Measurements from ENCODE around the gene RBM12.
A peak's percentile ranks its signal among the peaks of the same experiment; 100 is the strongest.

Gene RBM12

DNA sequence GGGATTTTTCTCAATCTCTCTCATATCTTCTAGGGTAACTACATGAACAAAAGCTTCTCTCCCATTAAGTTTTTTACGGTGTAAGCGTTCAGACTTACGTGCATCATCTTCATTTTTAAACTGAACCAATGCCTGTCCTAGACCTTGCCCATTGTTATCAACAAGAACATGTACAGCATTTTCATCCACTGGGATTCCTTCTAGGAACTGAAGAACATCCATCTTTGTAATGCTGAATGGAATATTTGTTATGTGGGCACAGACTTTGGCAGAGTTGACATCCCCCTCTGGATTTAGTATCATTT is 11.3 kb downstream of the RBM12 start:
- no peaks in the 10 kb centered on the region for H3K9me3 Mint-ChIP-seq
- peaks cover 9 to 30% of the 10 kb centered on the region in 2 donors for H3K4me1 Mint-ChIP-seq
- H3K27me3 Mint-ChIP-seq, result no peaks in the 10 kb centered on the region
- no peak overlapping the region for H3K27ac Mint-ChIP-seq
- ATAC-seq (replicated peaks), result no peak
- DNase-seq, result no peak
- no peak overlapping the region for H3K4me3 Mint-ChIP-seq
- H3K36me3 Mint-ChIP-seq, result peaks cover 6 to 15% of the 10 kb centered on the region in 2 donors

DNA sequence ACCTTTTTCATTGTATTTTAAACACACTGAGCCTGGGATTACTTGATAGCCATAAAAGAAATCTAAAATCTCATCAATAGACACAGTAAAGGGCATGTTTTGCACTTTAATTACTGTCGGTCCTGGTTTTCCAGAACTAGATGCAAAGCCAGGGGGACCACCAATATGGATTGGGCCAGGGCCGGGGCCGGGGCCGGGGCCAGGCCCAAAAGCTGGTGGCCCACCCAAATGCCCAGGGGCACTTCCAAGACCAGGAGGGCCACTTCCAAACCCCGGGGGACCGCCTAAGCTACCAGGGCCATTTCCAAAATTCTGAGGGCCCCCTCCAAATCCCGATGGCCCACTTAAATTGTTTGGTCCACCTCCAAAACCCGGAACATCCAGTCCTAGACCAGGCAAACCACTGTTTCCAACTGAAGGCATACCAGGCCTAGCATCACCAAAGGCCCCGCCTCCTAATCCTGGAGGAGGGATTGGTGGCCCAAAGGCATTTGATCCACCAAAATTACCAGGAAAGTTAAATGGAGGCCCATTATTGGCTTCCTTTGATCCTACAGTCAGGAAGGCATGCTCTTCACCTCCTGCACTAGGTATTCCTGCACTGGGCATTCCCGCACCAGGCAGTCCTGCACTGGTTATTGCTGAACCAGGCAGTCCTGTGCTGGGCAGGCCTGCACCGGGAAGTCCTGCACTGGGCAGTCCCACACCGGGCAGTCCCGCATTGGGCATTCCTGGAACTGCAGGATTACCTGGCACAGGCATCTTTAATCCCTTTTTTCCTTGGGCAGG is 11.9 kb downstream of the RBM12 start:
- no peak overlapping the region for H3K27ac Mint-ChIP-seq
- no peak for ATAC-seq (replicated peaks)
- no peak for DNase-seq
- H3K4me3 Mint-ChIP-seq, result no peak overlapping the region
- H3K9me3 Mint-ChIP-seq, result no peaks in the 10 kb centered on the region
- peaks cover 10 to 32% of the 10 kb centered on the region in 2 donors for H3K4me1 Mint-ChIP-seq
- H3K27me3 Mint-ChIP-seq, result no peaks in the 10 kb centered on the region
- H3K36me3 Mint-ChIP-seq, result peaks cover 6 to 16% of the 10 kb centered on the region in 2 donors

DNA sequence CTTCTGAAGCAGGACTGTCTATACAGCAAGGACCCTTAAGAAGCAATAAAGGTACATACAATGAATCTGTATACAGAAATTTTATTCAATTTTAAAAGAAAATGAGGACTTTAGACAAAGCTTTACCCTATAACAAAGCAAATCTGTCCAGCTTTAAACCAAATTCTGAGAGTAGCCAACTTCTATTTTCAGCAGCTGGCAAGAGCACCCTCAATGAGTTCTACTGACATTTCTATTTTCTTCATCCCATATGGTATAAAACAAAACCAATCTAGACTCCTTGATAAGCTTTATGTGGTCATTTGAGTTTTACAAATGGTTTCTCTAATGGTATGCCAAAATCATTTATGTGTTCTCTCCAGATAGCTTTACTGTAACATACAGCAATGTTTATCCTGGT is 12.7 kb downstream of the RBM12 start:
- Mint-ChIP-seq H3K27ac (no peak overlapping the region), H3K4me3 (no peak overlapping the region), H3K27me3 (no peaks in the 10 kb centered on the region), H3K4me1 (peaks cover 10 to 25% of the 10 kb centered on the region in 2 donors), H3K36me3 (peaks cover 1 to 15% of the 10 kb centered on the region in 2 donors), H3K9me3 (no peaks in the 10 kb centered on the region)
- no peak for DNase-seq
- ATAC-seq (replicated peaks), result no peak

DNA sequence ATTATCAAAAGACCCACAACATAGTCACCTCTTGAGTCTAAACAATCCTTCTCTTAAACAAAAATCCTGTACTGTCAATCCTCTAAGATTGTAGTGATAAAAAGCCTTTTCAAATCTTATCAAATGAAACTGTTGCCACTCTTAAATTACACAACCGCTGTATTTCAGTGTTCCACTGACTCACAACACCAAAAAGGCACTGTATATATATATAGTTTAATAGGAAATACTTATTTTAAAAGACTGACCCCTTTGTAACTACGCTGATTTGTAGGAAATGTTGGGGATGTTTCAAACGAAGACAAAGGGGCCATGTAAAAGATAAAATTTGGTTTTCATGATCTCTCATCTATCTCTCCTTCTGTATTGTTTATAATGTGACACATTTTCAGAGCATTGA is 14.1 kb downstream of the RBM12 start:
- ATAC-seq (replicated peaks) (no peak), DNase-seq (no peak)
- peaks cover 15 to 35% of the 10 kb centered on the region in 2 donors for H3K4me1 Mint-ChIP-seq
- no peak overlapping the region for H3K4me3 Mint-ChIP-seq
- no peaks in the 10 kb centered on the region for H3K9me3 Mint-ChIP-seq
- no peaks in the 10 kb centered on the region for H3K27me3 Mint-ChIP-seq
- H3K27ac Mint-ChIP-seq, result no peak overlapping the region
- peaks cover 1 to 19% of the 10 kb centered on the region in 2 donors for H3K36me3 Mint-ChIP-seq

DNA sequence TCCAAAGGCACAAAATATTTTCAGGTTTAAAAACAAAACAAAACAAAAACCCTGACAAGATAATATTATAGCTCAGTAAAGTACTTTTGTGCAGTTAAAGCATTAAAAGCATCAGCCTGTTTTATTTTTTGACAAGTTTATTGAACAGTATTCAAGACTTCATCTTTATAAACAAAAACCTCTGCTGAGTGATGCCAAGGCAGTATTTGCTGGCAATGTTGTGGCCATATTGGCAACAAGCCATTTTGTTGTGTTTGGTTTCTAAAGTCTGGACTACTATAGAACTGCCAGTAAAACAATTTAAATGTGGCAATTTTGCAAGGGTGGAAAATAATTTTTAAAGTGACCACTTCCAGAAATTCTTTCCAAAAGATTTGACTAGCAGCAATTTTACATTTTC is 15.9 kb downstream of the RBM12 start:
- H3K4me1 Mint-ChIP-seq, result peaks cover 23 to 49% of the 10 kb centered on the region in 2 donors
- H3K27me3 Mint-ChIP-seq, result no peaks in the 10 kb centered on the region
- no peak overlapping the region for H3K4me3 Mint-ChIP-seq
- H3K27ac Mint-ChIP-seq, result no peak overlapping the region
- no peak for DNase-seq
- no peaks in the 10 kb centered on the region for H3K9me3 Mint-ChIP-seq
- ATAC-seq (replicated peaks), result no peak
- peaks cover 1 to 32% of the 10 kb centered on the region in 2 donors for H3K36me3 Mint-ChIP-seq

DNA sequence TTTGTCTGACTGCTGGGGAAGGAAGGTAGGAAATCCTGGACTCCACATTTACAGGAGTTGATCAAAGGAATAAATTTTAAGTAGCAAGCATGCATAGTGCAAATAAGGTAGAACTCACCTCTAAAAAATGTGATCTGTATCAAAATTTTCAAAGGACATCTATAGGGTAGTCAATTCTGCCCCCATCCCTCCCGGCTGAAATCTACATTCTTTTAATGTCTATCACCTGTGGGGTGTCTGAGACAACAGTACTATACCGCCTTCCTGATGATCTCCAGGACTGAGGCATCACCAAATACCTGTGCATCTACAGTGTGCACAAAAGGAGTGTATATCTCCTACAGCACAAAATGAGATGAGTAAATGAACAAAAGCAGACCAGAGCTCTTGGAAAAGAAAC is 19.9 kb downstream of the RBM12 start:
- no peaks in the 10 kb centered on the region for H3K9me3 Mint-ChIP-seq

DNA sequence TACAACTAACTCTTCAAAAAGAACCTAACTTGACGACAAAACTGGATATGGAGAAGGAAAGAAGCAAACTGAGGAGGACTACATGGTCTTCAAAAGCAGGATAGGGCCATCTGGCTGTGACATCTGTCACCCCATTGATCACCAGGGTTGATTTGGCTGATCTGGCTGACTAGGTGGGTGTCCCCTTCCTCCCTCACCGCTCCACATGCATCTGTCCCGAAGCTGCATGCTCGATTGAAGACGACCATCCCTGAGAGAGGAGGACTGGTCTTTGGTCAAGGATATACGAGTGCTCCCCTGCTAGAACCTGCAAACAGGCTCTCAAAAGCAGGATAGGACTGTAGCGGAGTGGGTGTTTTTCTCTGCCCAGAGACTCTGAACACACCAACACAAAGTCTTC is 21.7 kb downstream of the RBM12 start:
- no peak overlapping the region for H3K4me3 Mint-ChIP-seq
- H3K27me3 Mint-ChIP-seq, result no peaks in the 10 kb centered on the region
- peak overlapping the region; percentile 31 for H3K27ac Mint-ChIP-seq
- H3K4me1 Mint-ChIP-seq, result peaks cover 43 to 68% of the 10 kb centered on the region in 2 donors
- H3K36me3 Mint-ChIP-seq, result peaks cover 16 to 55% of the 10 kb centered on the region in 2 donors
- no peak for DNase-seq
- H3K9me3 Mint-ChIP-seq, result no peaks in the 10 kb centered on the region
- ATAC-seq (replicated peaks), result no peak

More for the DNA sequence above, 19.9 kb downstream of the RBM12 start:
- no peak for DNase-seq
- Mint-ChIP-seq H3K4me3 (no peak overlapping the region), H3K27ac (no peak overlapping the region), H3K4me1 (peaks cover 40 to 79% of the 10 kb centered on the region in 2 donors), H3K27me3 (no peaks in the 10 kb centered on the region), H3K36me3 (peaks cover 14 to 57% of the 10 kb centered on the region in 2 donors)
- no peak for ATAC-seq (replicated peaks)

DNA sequence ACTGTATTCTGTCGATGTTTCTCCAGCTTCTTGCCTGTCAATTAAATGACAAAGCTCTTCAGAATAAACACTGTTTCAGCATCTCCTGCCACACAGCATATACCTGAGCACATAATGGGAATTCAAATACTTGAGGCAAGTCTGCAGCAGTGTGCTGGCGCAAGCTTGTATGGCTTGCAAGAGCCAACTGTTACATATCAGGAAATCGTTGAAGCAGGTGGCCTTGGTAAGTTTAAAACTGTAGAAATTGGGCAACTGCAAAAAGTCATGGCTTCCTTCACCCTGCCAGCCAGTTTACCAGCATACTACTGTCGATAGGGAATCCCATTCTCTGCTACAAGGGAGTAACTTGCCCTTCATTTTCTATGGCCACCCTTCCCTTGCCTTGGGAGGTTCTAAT is 23.0 kb downstream of the RBM12 start:
- Mint-ChIP-seq H3K9me3 (no peaks in the 10 kb centered on the region), H3K27ac (peak overlapping the region; percentile 14), H3K4me3 (no peak overlapping the region), H3K27me3 (no peaks in the 10 kb centered on the region), H3K4me1 (peaks cover 46 to 81% of the 10 kb centered on the region in 2 donors), H3K36me3 (peaks cover 17 to 58% of the 10 kb centered on the region in 2 donors)
- ATAC-seq (replicated peaks) (no peak), DNase-seq (no peak)

DNA sequence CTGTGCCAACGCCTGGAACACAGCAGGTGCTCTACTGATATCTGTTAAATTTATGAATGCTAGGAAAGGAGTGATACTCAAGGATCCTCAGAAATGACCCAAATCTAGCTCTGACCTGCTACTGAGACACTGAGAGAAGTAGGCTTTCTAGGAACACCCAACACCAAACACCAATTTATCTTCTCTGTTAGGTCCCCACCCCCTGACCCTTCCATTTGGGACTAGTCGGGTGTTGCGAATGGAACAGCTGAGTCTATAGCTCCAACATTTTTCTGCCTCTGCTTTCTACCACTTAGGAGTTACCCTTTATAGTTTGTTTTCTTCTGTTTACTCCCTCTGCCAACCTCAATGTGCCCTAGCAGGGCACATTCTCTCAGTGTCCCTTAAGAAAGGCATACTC is 24.0 kb downstream of the RBM12 start:
- H3K27me3 Mint-ChIP-seq, result no peaks in the 10 kb centered on the region
- H3K27ac Mint-ChIP-seq, result peak overlapping the region; percentile 81
- no peak overlapping the region for H3K4me3 Mint-ChIP-seq
- H3K4me1 Mint-ChIP-seq, result peaks cover 46 to 81% of the 10 kb centered on the region in 2 donors
- H3K36me3 Mint-ChIP-seq, result peaks cover 22 to 58% of the 10 kb centered on the region in 2 donors
- DNase-seq (no peak), ATAC-seq (replicated peaks) (no peak)
- no peaks in the 10 kb centered on the region for H3K9me3 Mint-ChIP-seq

DNA sequence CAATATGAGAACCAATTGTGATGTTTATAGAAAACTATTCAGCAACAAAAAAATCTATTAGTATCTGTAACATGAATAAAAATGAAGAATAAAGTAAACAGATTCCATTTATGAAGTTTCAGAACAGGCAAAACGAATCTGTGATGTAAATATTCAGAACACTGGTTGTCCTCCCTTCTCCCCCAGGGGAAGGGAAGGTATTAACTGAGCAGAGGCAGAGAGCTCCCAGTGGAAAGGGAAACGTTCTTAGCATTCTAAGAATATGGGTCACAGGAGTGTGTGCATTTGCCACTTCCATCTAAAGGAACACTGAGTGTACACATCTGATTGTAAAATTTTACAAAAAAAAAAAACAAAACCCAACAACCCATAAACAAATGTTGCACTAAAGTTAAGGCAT is 25.9 kb downstream of the RBM12 start:
- Mint-ChIP-seq H3K4me3 (no peak overlapping the region), H3K27ac (no peak overlapping the region), H3K27me3 (no peaks in the 10 kb centered on the region), H3K36me3 (peaks cover 26 to 56% of the 10 kb centered on the region in 2 donors), H3K9me3 (no peaks in the 10 kb centered on the region), H3K4me1 (peaks cover 42 to 77% of the 10 kb centered on the region in 2 donors)
- no peak for ATAC-seq (replicated peaks)
- DNase-seq, result no peak

DNA sequence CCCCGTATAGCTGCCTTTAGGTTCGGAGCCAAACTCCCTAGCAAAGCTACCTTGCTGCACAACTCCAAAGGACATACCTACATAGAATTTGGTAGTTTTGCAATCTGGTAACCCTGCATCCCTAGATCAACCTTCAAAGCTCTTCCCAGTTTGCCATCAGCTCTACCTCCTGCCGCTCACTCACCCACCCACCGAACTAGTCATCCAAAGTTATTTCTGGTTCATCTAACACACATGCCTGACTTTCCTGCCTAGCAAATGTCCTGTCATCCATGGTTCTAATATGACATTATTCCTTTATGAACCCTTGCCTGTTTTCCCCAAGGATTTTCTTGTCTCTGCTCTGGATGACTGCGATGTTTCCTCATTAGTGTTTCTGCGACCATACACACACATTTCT is 27.4 kb downstream of the RBM12 start:
- Mint-ChIP-seq H3K27ac (no peak overlapping the region), H3K4me1 (peaks cover 33 to 69% of the 10 kb centered on the region in 2 donors), H3K9me3 (no peaks in the 10 kb centered on the region), H3K36me3 (peaks cover 37 to 54% of the 10 kb centered on the region in 2 donors), H3K4me3 (no peak overlapping the region), H3K27me3 (no peaks in the 10 kb centered on the region)
- ATAC-seq (replicated peaks) (no peak), DNase-seq (no peak)

DNA sequence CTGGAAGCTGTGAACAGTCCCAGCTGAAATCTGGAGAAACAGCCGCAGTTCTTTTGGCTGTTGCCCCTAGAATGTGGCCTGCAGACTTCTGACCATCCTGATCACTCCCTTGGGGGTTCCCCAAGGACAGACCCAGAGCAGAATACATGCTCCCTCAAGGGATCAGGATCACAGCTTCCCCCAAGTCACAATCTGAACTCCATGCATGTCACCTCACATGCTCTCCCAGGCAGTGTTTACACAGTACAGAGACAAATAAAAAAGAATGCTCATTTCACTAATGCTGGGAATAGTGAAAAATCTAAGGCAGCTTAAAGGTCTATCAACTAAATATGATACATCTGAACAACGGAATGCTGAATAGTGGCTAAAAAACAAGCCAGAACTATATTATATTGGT is 28.6 kb downstream of the RBM12 start:
- Mint-ChIP-seq H3K9me3 (no peaks in the 10 kb centered on the region), H3K4me1 (peaks cover 28 to 59% of the 10 kb centered on the region in 2 donors), H3K36me3 (peaks cover 35 to 55% of the 10 kb centered on the region in 2 donors), H3K4me3 (no peak overlapping the region), H3K27ac (no peak overlapping the region), H3K27me3 (no peaks in the 10 kb centered on the region)
- DNase-seq, result no peak
- ATAC-seq (replicated peaks), result no peak

DNA sequence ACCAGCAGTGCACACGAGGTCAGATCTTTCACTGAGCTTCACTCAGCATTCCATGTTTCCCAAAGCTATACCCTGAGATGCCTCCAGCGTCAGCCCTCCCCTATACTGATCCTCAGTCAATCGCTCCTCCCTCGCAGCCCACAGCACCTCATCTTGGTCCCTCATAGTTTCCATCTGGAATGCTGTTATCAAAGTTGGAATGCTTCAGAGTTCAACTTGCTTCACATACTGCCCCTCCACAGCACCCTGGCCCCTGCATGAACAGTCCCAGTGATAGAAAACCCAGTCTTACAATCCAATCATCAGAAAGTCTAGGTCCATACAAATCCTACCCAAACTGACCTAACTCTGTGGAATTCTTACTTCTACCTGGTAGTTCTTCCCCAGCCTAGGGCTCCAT is 29.0 kb downstream of the RBM12 start:
- Mint-ChIP-seq H3K36me3 (peaks cover 34 to 54% of the 10 kb centered on the region in 2 donors), H3K4me3 (no peak overlapping the region), H3K9me3 (no peaks in the 10 kb centered on the region), H3K27ac (peak overlapping the region; percentile 16), H3K27me3 (no peaks in the 10 kb centered on the region), H3K4me1 (peaks cover 26 to 54% of the 10 kb centered on the region in 2 donors)
- DNase-seq (no peak), ATAC-seq (replicated peaks) (no peak)

DNA sequence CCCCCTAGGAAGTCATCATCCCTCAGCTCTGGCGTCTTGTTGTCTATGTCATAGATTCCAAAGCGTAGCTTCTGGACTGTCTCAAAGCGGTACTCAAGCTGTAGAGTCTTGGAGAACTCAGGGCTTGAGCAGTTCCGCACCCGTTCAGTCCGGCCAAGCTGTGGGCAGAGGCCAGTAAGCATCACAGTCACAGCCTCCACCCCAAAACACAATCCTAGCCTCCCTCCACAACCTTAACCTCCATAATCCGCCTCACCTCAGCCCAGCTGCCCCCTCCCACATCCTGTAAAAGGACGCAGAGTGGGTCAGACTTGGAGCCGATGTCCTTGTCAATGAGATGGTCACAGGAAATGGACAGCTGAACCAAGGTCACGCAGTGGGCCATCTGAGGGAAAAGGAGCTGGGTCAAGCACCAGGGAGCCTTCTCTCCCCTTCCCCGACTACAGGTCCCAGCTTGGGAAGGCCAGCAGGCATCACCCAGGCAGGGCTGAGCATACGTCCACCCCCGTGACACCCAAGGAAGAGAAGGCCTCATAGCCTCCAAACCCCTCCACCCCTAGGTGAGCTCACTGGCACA is 32.1 kb downstream of the RBM12 start:
- no peak overlapping the region for H3K4me3 Mint-ChIP-seq
- peaks cover 29 to 57% of the 10 kb centered on the region in 2 donors for H3K36me3 Mint-ChIP-seq
- peaks cover 18 to 37% of the 10 kb centered on the region in 2 donors for H3K4me1 Mint-ChIP-seq
- no peak overlapping the region for H3K27ac Mint-ChIP-seq
- no peaks in the 10 kb centered on the region for H3K27me3 Mint-ChIP-seq
- DNase-seq (no peak), ATAC-seq (replicated peaks) (no peak)
- H3K9me3 Mint-ChIP-seq, result no peaks in the 10 kb centered on the region

DNA sequence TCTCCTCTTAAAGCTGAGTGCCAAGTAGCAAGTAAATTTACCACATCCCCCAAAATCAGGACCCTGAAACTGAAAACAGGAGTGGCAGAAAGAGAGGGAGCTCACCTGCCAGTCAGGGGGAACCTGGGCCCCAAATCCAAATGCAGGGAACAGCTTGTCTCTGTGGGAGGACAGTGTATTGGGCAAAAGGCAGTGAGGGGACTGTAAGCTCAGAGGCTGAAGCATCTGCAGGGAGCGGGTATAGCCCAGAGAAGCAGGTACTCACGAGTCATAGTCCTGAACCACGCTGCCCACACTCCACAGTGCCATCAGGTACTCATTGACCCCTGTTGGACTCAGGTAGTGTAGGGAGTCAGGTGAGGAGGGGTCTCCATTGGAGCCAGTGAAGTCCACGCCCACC is 34.1 kb downstream of the RBM12 start:
- ATAC-seq (replicated peaks), result no peak

More for the DNA sequence above, 34.1 kb downstream of the RBM12 start:
- H3K9me3 Mint-ChIP-seq, result no peaks in the 10 kb centered on the region
- peaks cover 7 to 18% of the 10 kb centered on the region in 2 donors for H3K4me1 Mint-ChIP-seq
- no peak overlapping the region for H3K27ac Mint-ChIP-seq
- peaks cover 36 to 65% of the 10 kb centered on the region in 2 donors for H3K36me3 Mint-ChIP-seq
- H3K4me3 Mint-ChIP-seq, result no peak overlapping the region
- no peaks in the 10 kb centered on the region for H3K27me3 Mint-ChIP-seq
- DNase-seq, result no peak
